ENCODE measurements around the gene PDS5B. TPM values are rescaled to one million over a fixed set of nuclear protein-coding genes. Genes with fewer than 3 reads are reported as not detected.

The PDS5B gene
- total and polyA plus RNA-seq, 2 experiments from 2014 or later: 43.9 to 46.5 TPM

DNA sequence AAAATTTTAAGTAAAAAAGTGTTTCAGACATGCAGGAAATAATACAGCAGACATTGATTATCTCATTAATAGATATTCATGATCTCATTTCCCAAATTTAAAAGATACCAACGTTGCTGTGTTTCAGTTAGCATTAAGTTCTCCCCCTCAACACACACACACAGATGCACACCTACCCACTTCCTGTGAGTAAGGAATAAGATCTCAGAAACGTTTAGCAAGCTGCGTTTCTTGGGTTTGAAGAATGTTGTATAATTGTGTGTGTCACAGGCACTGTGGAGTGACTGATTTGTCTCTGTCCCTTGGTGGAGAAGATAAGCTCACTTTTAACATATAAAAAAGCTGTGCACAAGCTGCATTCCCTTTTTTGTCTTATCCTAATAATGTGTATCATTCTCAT is 196.8 kb downstream of the PDS5B start:
- Histone ChIP-seq H3K4me3 (no peak overlapping the region), H3K27me3 (ENCODE audit: insufficient read depth) (no peaks in the 10 kb centered on the region), H3K36me3 (ENCODE audit: insufficient read depth) (peaks cover 6% of the 10 kb centered on the region), H3K79me2 (replicated peaks; ENCODE audit: insufficient read depth) (no peaks in the 10 kb centered on the region), H3K27ac (ENCODE audit: low read depth) (no peak overlapping the region), H4K20me1 (replicated peaks; ENCODE audit: insufficient read depth) (no peaks in the 10 kb centered on the region), H3F3A (replicated peaks; ENCODE audit: low read depth) (no peaks in the 10 kb centered on the region), H3K4me1 (ENCODE audit: insufficient read depth) (no peaks in the 10 kb centered on the region), H2AFZ (no peak overlapping the region), H3K4me2 (no peak overlapping the region), H3K9me2 (ENCODE audit: insufficient read depth) (no peaks in the 10 kb centered on the region)
- H3K4me3 Mint-ChIP-seq: no peak overlapping the region
- DNase-seq (ENCODE audit: low spot score) (no peak), ATAC-seq (no peak)
- TF ChIP-seq POLR2AphosphoS5 (IDR thresholded peaks at IDR 0.05; ENCODE audit: low read depth) (no peak), EZH2phosphoT487 (IDR thresholded peaks at IDR 0.05; ENCODE audit: unreplicated experiment) (no peak), STAT1 (IDR thresholded peaks at IDR 0.05; ENCODE audit: unreplicated experiment) (no peak)
- TF ChIP-seq, protein P1, sequence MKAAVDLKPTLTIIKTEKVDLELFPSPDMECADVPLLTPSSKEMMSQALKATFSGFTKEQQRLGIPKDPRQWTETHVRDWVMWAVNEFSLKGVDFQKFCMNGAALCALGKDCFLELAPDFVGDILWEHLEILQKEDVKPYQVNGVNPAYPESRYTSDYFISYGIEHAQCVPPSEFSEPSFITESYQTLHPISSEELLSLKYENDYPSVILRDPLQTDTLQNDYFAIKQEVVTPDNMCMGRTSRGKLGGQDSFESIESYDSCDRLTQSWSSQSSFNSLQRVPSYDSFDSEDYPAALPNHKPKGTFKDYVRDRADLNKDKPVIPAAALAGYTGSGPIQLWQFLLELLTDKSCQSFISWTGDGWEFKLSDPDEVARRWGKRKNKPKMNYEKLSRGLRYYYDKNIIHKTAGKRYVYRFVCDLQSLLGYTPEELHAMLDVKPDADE (IDR thresholded peaks at IDR 0.05): no peak
- H3K4me1 Mint-ChIP-seq: no peaks in the 10 kb centered on the region
- peaks cover 2% of the 10 kb centered on the region for H3K27me3 Mint-ChIP-seq (ENCODE audit: insufficient read depth, low read depth, poor library complexity)
- no peak overlapping the region for H3K27ac Mint-ChIP-seq
- peaks cover 20% of the 10 kb centered on the region for H3K36me3 Mint-ChIP-seq (ENCODE audit: low read depth)
- H3K9me3 Mint-ChIP-seq: no peaks in the 10 kb centered on the region

DNA sequence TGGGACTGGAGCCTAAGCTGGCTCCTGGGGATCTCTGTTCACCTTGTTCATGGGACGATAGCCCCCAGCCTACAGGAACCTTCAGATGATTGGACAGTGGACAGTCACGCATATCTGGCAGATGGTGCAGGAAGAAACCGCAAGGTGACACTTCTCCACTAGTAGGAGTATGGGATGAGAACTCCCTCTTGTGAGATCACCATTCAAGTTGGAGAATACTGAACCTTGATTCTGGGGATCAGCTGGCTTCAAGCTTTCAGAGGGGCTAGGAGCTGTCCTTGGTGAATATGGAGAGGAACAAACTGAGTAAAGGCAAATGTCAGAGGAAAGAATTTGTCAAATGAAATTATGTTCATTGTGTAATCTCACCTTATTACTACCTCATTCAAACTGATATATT is 204.5 kb downstream of the PDS5B start:
- H2AFZ ChIP-seq: no peak overlapping the region
- H3K4me1 ChIP-seq (ENCODE audit: insufficient read depth): no peaks in the 10 kb centered on the region
- no peaks in the 10 kb centered on the region for H3K27me3 Mint-ChIP-seq (ENCODE audit: insufficient read depth, low read depth, poor library complexity)
- no peaks in the 10 kb centered on the region for H3K9me3 Mint-ChIP-seq
- DNase-seq (ENCODE audit: low spot score): peak; percentile 33
- H3K4me3 ChIP-seq: no peak overlapping the region
- no peaks in the 10 kb centered on the region for H3K36me3 Mint-ChIP-seq (ENCODE audit: low read depth)
- H3F3A ChIP-seq (replicated peaks; ENCODE audit: low read depth): no peaks in the 10 kb centered on the region
- no peaks in the 10 kb centered on the region for H3K9me2 ChIP-seq (ENCODE audit: insufficient read depth)
- H3K36me3 ChIP-seq (ENCODE audit: insufficient read depth): no peaks in the 10 kb centered on the region
- no peaks in the 10 kb centered on the region for H3K27me3 ChIP-seq (ENCODE audit: insufficient read depth)
- H3K27ac ChIP-seq (ENCODE audit: low read depth): no peak overlapping the region
- no peak overlapping the region for H3K27ac Mint-ChIP-seq
- peaks cover 7% of the 10 kb centered on the region; the same call in 2 of the 3 replicates for H3K4me1 Mint-ChIP-seq
- H3K4me2 ChIP-seq: no peak overlapping the region
- ATAC-seq: peak; percentile 61
- no peaks in the 10 kb centered on the region for H3K79me2 ChIP-seq (replicated peaks; ENCODE audit: insufficient read depth)
- no peaks in the 10 kb centered on the region for H4K20me1 ChIP-seq (replicated peaks; ENCODE audit: insufficient read depth)
- H3K4me3 Mint-ChIP-seq: no peak overlapping the region
- TF ChIP-seq EZH2 (IDR thresholded peaks at IDR 0.05; ENCODE audit: low read depth, unreplicated experiment): no peak
- TF ChIP-seq, protein P2, sequence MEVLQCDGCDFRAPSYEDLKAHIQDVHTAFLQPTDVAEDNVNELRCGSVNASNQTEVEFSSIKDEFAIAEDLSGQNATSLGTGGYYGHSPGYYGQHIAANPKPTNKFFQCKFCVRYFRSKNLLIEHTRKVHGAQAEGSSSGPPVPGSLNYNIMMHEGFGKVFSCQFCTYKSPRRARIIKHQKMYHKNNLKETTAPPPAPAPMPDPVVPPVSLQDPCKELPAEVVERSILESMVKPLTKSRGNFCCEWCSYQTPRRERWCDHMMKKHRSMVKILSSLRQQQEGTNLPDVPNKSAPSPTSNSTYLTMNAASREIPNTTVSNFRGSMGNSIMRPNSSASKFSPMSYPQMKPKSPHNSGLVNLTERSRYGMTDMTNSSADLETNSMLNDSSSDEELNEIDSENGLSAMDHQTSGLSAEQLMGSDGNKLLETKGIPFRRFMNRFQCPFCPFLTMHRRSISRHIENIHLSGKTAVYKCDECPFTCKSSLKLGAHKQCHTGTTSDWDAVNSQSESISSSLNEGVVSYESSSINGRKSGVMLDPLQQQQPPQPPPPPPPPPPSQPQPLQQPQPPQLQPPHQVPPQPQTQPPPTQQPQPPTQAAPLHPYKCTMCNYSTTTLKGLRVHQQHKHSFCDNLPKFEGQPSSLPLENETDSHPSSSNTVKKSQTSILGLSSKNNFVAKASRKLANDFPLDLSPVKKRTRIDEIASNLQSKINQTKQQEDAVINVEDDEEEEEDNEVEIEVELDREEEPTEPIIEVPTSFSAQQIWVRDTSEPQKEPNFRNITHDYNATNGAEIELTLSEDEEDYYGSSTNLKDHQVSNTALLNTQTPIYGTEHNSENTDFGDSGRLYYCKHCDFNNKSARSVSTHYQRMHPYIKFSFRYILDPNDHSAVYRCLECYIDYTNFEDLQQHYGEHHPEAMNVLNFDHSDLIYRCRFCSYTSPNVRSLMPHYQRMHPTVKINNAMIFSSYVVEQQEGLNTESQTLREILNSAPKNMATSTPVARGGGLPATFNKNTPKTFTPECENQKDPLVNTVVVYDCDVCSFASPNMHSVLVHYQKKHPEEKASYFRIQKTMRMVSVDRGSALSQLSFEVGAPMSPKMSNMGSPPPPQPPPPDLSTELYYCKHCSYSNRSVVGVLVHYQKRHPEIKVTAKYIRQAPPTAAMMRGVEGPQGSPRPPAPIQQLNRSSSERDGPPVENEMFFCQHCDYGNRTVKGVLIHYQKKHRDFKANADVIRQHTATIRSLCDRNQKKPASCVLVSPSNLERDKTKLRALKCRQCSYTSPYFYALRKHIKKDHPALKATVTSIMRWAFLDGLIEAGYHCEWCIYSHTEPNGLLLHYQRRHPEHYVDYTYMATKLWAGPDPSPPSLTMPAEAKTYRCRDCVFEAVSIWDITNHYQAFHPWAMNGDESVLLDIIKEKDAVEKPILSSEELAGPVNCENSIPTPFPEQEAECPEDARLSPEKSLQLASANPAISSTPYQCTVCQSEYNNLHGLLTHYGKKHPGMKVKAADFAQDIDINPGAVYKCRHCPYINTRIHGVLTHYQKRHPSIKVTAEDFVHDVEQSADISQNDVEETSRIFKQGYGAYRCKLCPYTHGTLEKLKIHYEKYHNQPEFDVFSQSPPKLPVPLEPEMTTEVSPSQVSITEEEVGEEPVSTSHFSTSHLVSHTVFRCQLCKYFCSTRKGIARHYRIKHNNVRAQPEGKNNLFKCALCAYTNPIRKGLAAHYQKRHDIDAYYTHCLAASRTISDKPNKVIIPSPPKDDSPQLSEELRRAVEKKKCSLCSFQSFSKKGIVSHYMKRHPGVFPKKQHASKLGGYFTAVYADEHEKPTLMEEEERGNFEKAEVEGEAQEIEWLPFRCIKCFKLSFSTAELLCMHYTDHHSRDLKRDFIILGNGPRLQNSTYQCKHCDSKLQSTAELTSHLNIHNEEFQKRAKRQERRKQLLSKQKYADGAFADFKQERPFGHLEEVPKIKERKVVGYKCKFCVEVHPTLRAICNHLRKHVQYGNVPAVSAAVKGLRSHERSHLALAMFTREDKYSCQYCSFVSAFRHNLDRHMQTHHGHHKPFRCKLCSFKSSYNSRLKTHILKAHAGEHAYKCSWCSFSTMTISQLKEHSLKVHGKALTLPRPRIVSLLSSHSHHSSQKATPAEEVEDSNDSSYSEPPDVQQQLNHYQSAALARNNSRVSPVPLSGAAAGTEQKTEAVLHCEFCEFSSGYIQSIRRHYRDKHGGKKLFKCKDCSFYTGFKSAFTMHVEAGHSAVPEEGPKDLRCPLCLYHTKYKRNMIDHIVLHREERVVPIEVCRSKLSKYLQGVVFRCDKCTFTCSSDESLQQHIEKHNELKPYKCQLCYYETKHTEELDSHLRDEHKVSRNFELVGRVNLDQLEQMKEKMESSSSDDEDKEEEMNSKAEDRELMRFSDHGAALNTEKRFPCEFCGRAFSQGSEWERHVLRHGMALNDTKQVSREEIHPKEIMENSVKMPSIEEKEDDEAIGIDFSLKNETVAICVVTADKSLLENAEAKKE (CRISPR knock-in tag; IDR thresholded peaks at IDR 0.05): 0 out of 2 replicates have a peak, but pooled peaks have one; percentile 5
- no peak for TF ChIP-seq NANOG (IDR thresholded peaks at IDR 0.05; ENCODE audit: borderline replicate concordance)
- no peak for TF ChIP-seq ZNF331 (CRISPR knock-in tag; IDR thresholded peaks at IDR 0.05; ENCODE audit: low read depth)
- TF ChIP-seq, protein P3, sequence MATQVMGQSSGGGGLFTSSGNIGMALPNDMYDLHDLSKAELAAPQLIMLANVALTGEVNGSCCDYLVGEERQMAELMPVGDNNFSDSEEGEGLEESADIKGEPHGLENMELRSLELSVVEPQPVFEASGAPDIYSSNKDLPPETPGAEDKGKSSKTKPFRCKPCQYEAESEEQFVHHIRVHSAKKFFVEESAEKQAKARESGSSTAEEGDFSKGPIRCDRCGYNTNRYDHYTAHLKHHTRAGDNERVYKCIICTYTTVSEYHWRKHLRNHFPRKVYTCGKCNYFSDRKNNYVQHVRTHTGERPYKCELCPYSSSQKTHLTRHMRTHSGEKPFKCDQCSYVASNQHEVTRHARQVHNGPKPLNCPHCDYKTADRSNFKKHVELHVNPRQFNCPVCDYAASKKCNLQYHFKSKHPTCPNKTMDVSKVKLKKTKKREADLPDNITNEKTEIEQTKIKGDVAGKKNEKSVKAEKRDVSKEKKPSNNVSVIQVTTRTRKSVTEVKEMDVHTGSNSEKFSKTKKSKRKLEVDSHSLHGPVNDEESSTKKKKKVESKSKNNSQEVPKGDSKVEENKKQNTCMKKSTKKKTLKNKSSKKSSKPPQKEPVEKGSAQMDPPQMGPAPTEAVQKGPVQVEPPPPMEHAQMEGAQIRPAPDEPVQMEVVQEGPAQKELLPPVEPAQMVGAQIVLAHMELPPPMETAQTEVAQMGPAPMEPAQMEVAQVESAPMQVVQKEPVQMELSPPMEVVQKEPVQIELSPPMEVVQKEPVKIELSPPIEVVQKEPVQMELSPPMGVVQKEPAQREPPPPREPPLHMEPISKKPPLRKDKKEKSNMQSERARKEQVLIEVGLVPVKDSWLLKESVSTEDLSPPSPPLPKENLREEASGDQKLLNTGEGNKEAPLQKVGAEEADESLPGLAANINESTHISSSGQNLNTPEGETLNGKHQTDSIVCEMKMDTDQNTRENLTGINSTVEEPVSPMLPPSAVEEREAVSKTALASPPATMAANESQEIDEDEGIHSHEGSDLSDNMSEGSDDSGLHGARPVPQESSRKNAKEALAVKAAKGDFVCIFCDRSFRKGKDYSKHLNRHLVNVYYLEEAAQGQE (IDR thresholded peaks at IDR 0.05; ENCODE audit: unreplicated experiment): peak; percentile 47
- TF ChIP-seq POLR2AphosphoS5 (IDR thresholded peaks at IDR 0.05; ENCODE audit: low read depth): no peak
- TF ChIP-seq EZH2phosphoT487 (IDR thresholded peaks at IDR 0.05; ENCODE audit: unreplicated experiment): no peak
- TF ChIP-seq, protein P1 (IDR thresholded peaks at IDR 0.05): no peak
- TF ChIP-seq CREB1 (CRISPR knock-in tag; IDR thresholded peaks at IDR 0.05; ENCODE audit: low read depth): no peak

Measured in GM23338 (cell line).